ENCODE data around the gene DLGAP3. TPM values are rescaled to one million over a fixed set of nuclear protein-coding genes. Genes with fewer than 3 reads are reported as not detected.

DLGAP3 gene
- total RNA-seq, 1 experiment from 2014 or later, result 7.3 TPM

DNA sequence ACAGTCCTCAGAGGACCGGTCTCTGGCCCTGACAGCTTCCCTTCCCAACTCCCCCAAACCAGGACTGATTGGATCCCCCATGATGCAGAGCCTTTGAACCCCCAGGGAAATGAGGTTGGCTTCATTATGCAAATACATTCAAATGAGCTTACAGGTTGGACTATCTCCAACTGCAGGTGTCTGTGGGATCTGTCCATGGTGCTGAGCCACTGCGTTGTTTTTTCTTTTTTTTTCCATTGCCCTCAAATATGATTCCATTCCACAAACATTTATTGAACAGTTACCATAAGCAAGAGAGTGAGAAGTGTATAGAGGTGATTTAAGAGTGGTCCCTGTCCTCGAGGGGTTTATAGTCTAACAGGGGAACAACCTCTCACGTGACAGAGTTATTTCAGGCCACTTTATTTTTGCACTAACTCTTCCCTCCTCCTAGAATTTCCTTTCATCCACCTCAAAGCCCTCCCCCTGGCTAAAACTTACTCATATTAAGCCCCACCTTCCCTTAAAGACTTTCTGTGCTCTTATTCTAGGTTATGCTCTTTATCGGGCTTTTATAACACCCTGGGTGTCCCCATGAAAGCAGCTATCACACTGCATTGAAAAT lies 21.9 kb downstream of the DLGAP3 start:
- no peak for DNase-seq
- H3K27me3 Mint-ChIP-seq (ENCODE audit: low read depth), result peaks cover 11% of the 10 kb centered on the region
- no peaks in the 10 kb centered on the region for H3K23me2 ChIP-seq (ENCODE audit: insufficient read length, low read depth, low read length, poor library complexity, severe bottlenecking)
- no peak overlapping the region for H3K18ac ChIP-seq (ENCODE audit: insufficient read length, low read depth, low read length)
- no peaks in the 10 kb centered on the region for H3K79me2 ChIP-seq (ENCODE audit: insufficient read depth, low read length)
- peaks cover 0 to 4% of the 10 kb centered on the region in 2 experiments; a peak in 1 of 4 replicates for H3K4me1 Mint-ChIP-seq
- H4K8ac ChIP-seq (replicated peaks; ENCODE audit: insufficient read length, low read depth, low read length), result no peak overlapping the region
- no peak overlapping the region for H2BK12ac ChIP-seq (ENCODE audit: insufficient read length, low read depth, low read length)
- whole genome bisulfite sequencing (ENCODE audit: extremely low coverage, insufficient read length, low lambda C conversion rate), result no CpG with 5 or more reads among the region's 5 CpGs
- no peak overlapping the region for H3K14ac ChIP-seq (ENCODE audit: insufficient read depth, low read length)
- H3K27ac Mint-ChIP-seq, result no peak overlapping the region
- H3K23ac ChIP-seq (ENCODE audit: insufficient read length, low read depth, low read length), result no peak overlapping the region
- no peak overlapping the region for H4K91ac ChIP-seq (ENCODE audit: insufficient read length, low read depth, low read length)
- no peaks in the 10 kb centered on the region; a peak in 1 of 5 replicates for H3K9me3 Mint-ChIP-seq
- H2AFZ ChIP-seq (ENCODE audit: low read length), result no peak overlapping the region
- H3K4me1 ChIP-seq (ENCODE audit: insufficient read depth, low read length), result no peaks in the 10 kb centered on the region
- H3K9ac ChIP-seq (ENCODE audit: extremely low read depth, insufficient read length, low read length), result no peak overlapping the region
- H3K36me3 Mint-ChIP-seq (ENCODE audit: insufficient read depth in 1 of 3, low read depth in 3 of 3), result no peaks in the 10 kb centered on the region
- H3T11ph ChIP-seq (ENCODE audit: low read length), result no peak overlapping the region
- H3K79me1 ChIP-seq (ENCODE audit: insufficient read depth, low read depth, low read length, poor library complexity, severe bottlenecking), result no peaks in the 10 kb centered on the region
- no peaks in the 10 kb centered on the region for H3K9me3 ChIP-seq (ENCODE audit: control insufficient read depth, low read depth, low read length)
- H3K56ac ChIP-seq (ENCODE audit: insufficient read length, low read depth, low read length), result no peak overlapping the region
- no peak overlapping the region for H3K4me3 Mint-ChIP-seq
- no peak overlapping the region for H2AK5ac ChIP-seq (ENCODE audit: insufficient read length, low read length)
- H3K4ac ChIP-seq (ENCODE audit: low read depth, low read length), result no peak overlapping the region
- H2BK20ac ChIP-seq (ENCODE audit: low read depth, low read length, poor library complexity, severe bottlenecking), result no peak overlapping the region
- no peaks in the 10 kb centered on the region for H3K27me3 ChIP-seq (ENCODE audit: insufficient read depth, low read length)
- no peak overlapping the region for H3K27ac ChIP-seq (ENCODE audit: insufficient read length, low read depth, low read length)
- no peak overlapping the region for H2BK15ac ChIP-seq (ENCODE audit: low read depth, low read length)
- no peak overlapping the region for H4K5ac ChIP-seq (ENCODE audit: insufficient read length, low read depth, low read length)
- H4K20me1 ChIP-seq (ENCODE audit: control insufficient read depth, insufficient read depth, insufficient read length), result no peaks in the 10 kb centered on the region
- no peak overlapping the region for H2BK5ac ChIP-seq (ENCODE audit: insufficient read length, low read length)
- no peak overlapping the region for H2BK120ac ChIP-seq (ENCODE audit: low read depth, low read length, poor library complexity, severe bottlenecking)
- no peak overlapping the region for H3K4me2 ChIP-seq (ENCODE audit: insufficient read depth, insufficient read length, low read length)
- TF ChIP-seq, protein P1, sequence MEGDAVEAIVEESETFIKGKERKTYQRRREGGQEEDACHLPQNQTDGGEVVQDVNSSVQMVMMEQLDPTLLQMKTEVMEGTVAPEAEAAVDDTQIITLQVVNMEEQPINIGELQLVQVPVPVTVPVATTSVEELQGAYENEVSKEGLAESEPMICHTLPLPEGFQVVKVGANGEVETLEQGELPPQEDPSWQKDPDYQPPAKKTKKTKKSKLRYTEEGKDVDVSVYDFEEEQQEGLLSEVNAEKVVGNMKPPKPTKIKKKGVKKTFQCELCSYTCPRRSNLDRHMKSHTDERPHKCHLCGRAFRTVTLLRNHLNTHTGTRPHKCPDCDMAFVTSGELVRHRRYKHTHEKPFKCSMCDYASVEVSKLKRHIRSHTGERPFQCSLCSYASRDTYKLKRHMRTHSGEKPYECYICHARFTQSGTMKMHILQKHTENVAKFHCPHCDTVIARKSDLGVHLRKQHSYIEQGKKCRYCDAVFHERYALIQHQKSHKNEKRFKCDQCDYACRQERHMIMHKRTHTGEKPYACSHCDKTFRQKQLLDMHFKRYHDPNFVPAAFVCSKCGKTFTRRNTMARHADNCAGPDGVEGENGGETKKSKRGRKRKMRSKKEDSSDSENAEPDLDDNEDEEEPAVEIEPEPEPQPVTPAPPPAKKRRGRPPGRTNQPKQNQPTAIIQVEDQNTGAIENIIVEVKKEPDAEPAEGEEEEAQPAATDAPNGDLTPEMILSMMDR (conservative IDR thresholded peaks at IDR 0.05), result no peak
